Keratinocyte (primary cell): ENCODE data around the gene CACHD1. TPM values are rescaled to one million over a fixed set of nuclear protein-coding genes. Genes with fewer than 3 reads are reported as not detected.
A peak's percentile ranks its signal among the peaks of the same experiment; 100 is the strongest.

Experiments used
- DNase-seq: peaks from one replicate; pipeline ENCODE4 v3.0.0-alpha.2; 2011; ENCODE audit warnings: low read depth, missing footprints, low spot score
- FAIRE-seq: peaks from 2 replicates; lab custom pipeline; 2011; peaks lifted over from hg19 to GRCh38; lab: Jason Lieb, UNC
- H2AFZ ChIP-seq: 2 replicates; pipeline ENCODE4 v1.6.0; 2012; ENCODE audit warnings: low read length, control low read depth, inconsistent platforms; ENCODE audit not compliant: control insufficient read depth
- H3K27ac ChIP-seq: 2 replicates; pipeline ENCODE4 v1.5.1; 2011; ENCODE audit warnings: low read length; ENCODE audit not compliant: control insufficient read depth, insufficient read depth
- H3K27me3 ChIP-seq: 3 replicates; pipeline ENCODE4 v1.6.0; 2011; ENCODE audit warnings: low read length; ENCODE audit not compliant: control insufficient read depth, insufficient read depth; ENCODE audit errors: extremely low read depth
- H3K36me3 ChIP-seq, 2 experiments: 2 replicates in 1 of 2; 3 replicates in 1 of 2; pipeline ENCODE4 v1.5.1; 2011; ENCODE audit warnings: low read length in 2 of 2, mild to moderate bottlenecking in 1 of 2; ENCODE audit not compliant: control insufficient read depth in 2 of 2, insufficient read depth in 2 of 2; ENCODE audit errors: extremely low read depth in 1 of 2
- H3K4me1 ChIP-seq: 3 replicates; pipeline ENCODE4 v1.5.1; 2011; ENCODE audit warnings: low read length; ENCODE audit not compliant: control insufficient read depth, insufficient read depth; ENCODE audit errors: extremely low read depth
- H3K4me2 ChIP-seq: 3 replicates; pipeline ENCODE4 v1.6.0; 2011; ENCODE audit warnings: low read depth, low read length; ENCODE audit not compliant: control insufficient read depth, insufficient read depth; ENCODE audit errors: extremely low read depth
- H3K4me3 ChIP-seq, 3 experiments: fragments of 200-600 bp in 1 of 3; sonication (generic) in 1 of 3; 2 replicates in 2 of 3; 3 replicates in 1 of 3; pipeline ENCODE4 v1.5.1; 2011 to 2016; ENCODE audit warnings: low read length in 3 of 3, mild to moderate bottlenecking in 3 of 3, control low read depth in 2 of 3, inconsistent platforms in 1 of 3, low read depth in 1 of 3, mixed read lengths in 1 of 3, mixed run types in 1 of 3, moderate library complexity in 1 of 3; ENCODE audit not compliant: control insufficient read depth in 2 of 3, insufficient read depth in 2 of 3; ENCODE audit errors: extremely low read depth in 1 of 3
- H3K79me2 ChIP-seq: 2 replicates; pipeline ENCODE4 v1.6.0; 2012; ENCODE audit warnings: low read length; ENCODE audit not compliant: control insufficient read depth, insufficient read depth
- H3K9ac ChIP-seq: 3 replicates; pipeline ENCODE4 v1.6.0; 2011; ENCODE audit warnings: low read length; ENCODE audit not compliant: control insufficient read depth, insufficient read depth; ENCODE audit errors: extremely low read depth
- H3K9me1 ChIP-seq: 3 replicates; pipeline ENCODE4 v1.6.0; 2011; ENCODE audit warnings: low read length; ENCODE audit not compliant: control insufficient read depth, insufficient read depth; ENCODE audit errors: extremely low read depth
- H3K9me3 ChIP-seq: 2 replicates; pipeline ENCODE4 v1.5.1; 2012; ENCODE audit warnings: low read depth, low read length; ENCODE audit not compliant: control insufficient read depth
- H4K20me1 ChIP-seq: 3 replicates; pipeline ENCODE4 v1.6.0; 2011; ENCODE audit warnings: low read length; ENCODE audit not compliant: control insufficient read depth, insufficient read depth; ENCODE audit errors: extremely low read depth
- CTCF ChIP-seq, 3 experiments: IDR thresholded peaks in 1 of 3; conservative IDR thresholded peaks in 1 of 3; optimal IDR thresholded peaks in 1 of 3; 2 replicates in 2 of 3; 3 replicates in 1 of 3; pipeline versions ENCODE3 to v1.5.1; 2011; ENCODE audit warnings: low read length in 3 of 3, mild to moderate bottlenecking in 3 of 3, moderate library complexity in 2 of 3, control low read depth in 1 of 3, inconsistent platforms in 1 of 3; ENCODE audit not compliant: insufficient read depth in 2 of 3; ENCODE audit errors: extremely low read depth in 1 of 3
- EZH2 ChIP-seq: IDR thresholded peaks from one replicate; pipeline ENCODE4 v1.6.1; 2012; ENCODE audit warnings: inconsistent platforms, mild to moderate bottlenecking, low read length, moderate library complexity
- dilution Hi-C: fragments of 300-500 bp; cut with MboI; formaldehyde crosslinking; loops from one replicate; pipeline ENCODE4 v1.7.0; 2020; ENCODE audit warnings: low sequenced_read_pairs; ENCODE audit not compliant: extremely low pct_ligation_motif_present
- polyA plus RNA-seq, 5 experiments: library from polyadenylated mRNA; depleted of rRNA in 3 of 5; stranded (reverse) in 3 of 5; stranded (forward) in 1 of 5; unstranded in 1 of 5; fragments of >200 nt; gene quantifications; 1 replicate in 1 of 5; 2 replicates in 3 of 5; 3 replicates in 1 of 5; pipeline versions ENCODE4 v1.2.1 to v1.2.3, GENCODE V29; 2011 to 2012; ENCODE audit warnings: missing spikeins in 2 of 5, low read depth in 1 of 5, low replicate concordance in 1 of 5

Gene CACHD1
- polyA plus RNA-seq, 1 donor (not counting 4 experiments of a cell fraction or from before 2014, with no cell fraction given), result 2.4 TPM

- no peak overlapping the region for H3K4me3 ChIP-seq
- H3K4me2 ChIP-seq, result no peak overlapping the region
- no peaks in the 10 kb centered on the region for H4K20me1 ChIP-seq
- H3K27ac ChIP-seq, result no peak overlapping the region
- no peak overlapping the region for H3K9ac ChIP-seq
- FAIRE-seq (no peak), DNase-seq (no peak)
- H3K79me2 ChIP-seq, result no peaks in the 10 kb centered on the region
- H2AFZ ChIP-seq, result no peak overlapping the region
- H3K36me3 ChIP-seq, result no peaks in the 10 kb centered on the region
- dilution Hi-C loops, result no loop called here
- no peaks in the 10 kb centered on the region for H3K9me3 ChIP-seq
- H3K27me3 ChIP-seq, result no peaks in the 10 kb centered on the region
- H3K4me1 ChIP-seq, result no peaks in the 10 kb centered on the region
- TF ChIP-seq EZH2 (no peak), CTCF (optimal IDR thresholded peaks at IDR 0.05 in 1 of 3, IDR thresholded peaks at IDR 0.05 in 1 of 3, conservative IDR thresholded peaks at IDR 0.05 in 1 of 3; ENCODE audit: extremely low read depth in 1 of 3, insufficient read depth in 2 of 3, low read length in 3 of 3) (no peak)
- no peaks in the 10 kb centered on the region for H3K9me1 ChIP-seq
Measured at GRCh38 chr1:64499011-64499410, 29.1 kb downstream of the CACHD1 start.

GRCh38 chr1:64499966-64500365, 30.0 kb downstream of the CACHD1 start:
- H3K27me3 ChIP-seq, result no peaks in the 10 kb centered on the region
- H3K9ac ChIP-seq, result no peak overlapping the region
- H2AFZ ChIP-seq, result no peak overlapping the region
- H3K27ac ChIP-seq, result no peak overlapping the region
- DNase-seq, result no peak
- no peak for TF ChIP-seq EZH2
- TF ChIP-seq CTCF (optimal IDR thresholded peaks at IDR 0.05 in 1 of 3, IDR thresholded peaks at IDR 0.05 in 1 of 3, conservative IDR thresholded peaks at IDR 0.05 in 1 of 3; ENCODE audit: extremely low read depth in 1 of 3, insufficient read depth in 2 of 3, low read length in 3 of 3), result peak in 1 of 3 experiments; percentile 16
- H3K79me2 ChIP-seq, result no peaks in the 10 kb centered on the region
- H3K36me3 ChIP-seq, result no peaks in the 10 kb centered on the region
- H3K4me2 ChIP-seq, result no peak overlapping the region
- dilution Hi-C loops, result no loop called here
- FAIRE-seq, result peak; percentile 17
- no peaks in the 10 kb centered on the region for H3K9me1 ChIP-seq
- H3K4me1 ChIP-seq, result no peaks in the 10 kb centered on the region
- no peak overlapping the region for H3K4me3 ChIP-seq
- no peaks in the 10 kb centered on the region for H4K20me1 ChIP-seq
- H3K9me3 ChIP-seq, result no peaks in the 10 kb centered on the region
